Measurements from ENCODE around the gene MAP4K3. TPM values are rescaled to one million over a fixed set of nuclear protein-coding genes. Genes with fewer than 3 reads are reported as not detected.
A peak's percentile ranks its signal among the peaks of the same experiment; 100 is the strongest.

Gene MAP4K3
- total and polyA plus RNA-seq, 9 of the 15 experiments (the other 6 are each of a cell fraction or from before 2014, with no cell fraction given) = 3.1 to 30.0 (median 16.9) TPM

DNA sequence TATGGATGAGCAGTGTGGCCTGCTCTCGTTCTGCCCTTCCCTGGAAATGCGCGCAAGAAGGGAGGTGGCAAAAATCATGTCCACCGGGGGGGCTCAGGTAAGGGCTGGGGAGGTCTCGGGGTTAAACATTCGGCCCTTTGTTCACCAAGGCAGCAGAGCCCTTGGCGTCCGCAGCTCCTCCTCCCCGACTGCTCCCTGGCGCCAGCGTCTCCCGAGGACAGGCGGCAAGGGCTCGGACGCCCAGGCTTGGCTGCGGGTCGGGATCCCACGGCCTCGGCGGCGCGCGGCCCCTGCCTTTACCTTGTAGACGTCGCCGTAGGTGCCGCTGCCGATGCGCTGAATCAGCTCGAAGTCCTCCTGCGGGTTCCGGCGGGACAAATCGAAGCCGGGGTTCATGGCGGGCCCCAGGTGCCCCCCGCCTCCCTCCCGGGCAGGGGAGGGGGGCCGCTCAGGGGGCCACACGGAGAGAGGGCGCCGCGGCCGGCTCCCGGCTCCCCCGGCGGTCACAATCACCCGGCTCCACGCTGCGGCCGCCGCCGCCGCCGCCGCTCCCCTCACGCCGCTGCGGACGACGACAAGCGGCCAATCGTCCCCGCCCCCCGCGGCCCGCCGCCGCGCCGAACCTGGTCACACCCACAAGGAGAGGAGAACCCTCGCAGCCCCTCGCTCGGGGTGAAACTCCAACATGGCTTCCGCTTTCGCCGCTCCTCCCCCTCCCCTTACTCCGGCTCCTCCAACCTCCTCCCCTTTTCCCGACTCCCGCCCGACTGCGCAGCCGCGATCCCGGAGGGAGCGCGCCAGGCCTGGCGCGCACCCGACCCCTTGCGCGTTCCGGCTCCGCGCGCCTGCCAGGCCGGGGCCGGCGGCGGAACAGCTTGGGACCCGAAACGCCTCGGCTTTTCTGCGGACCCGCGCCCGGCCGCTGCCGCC is at the start of gene MAP4K3 (continued):
- TF ChIP-seq ATF4 (CRISPR knock-in tag; IDR thresholded peaks at IDR 0.05) (no peak), L3MBTL2 (IDR thresholded peaks at IDR 0.05) (peak; percentile 87), ZNF77 (CRISPR knock-in tag; IDR thresholded peaks at IDR 0.05) (no peak), BCOR (IDR thresholded peaks at IDR 0.05) (0 out of 2 replicates have a peak, but pooled peaks have one; percentile 15), ZNF263 (CRISPR knock-in tag; IDR thresholded peaks at IDR 0.05; ENCODE audit: borderline replicate concordance) (peak; percentile 97), CREBBP (IDR thresholded peaks at IDR 0.05; ENCODE audit: low read depth, low read length) (no peak), SAFB2 (IDR thresholded peaks at IDR 0.05; ENCODE audit: borderline replicate concordance, low read depth, low read length, severe bottlenecking) (no peak), CREM (IDR thresholded peaks at IDR 0.05; ENCODE audit: low read depth) (peak; percentile 36; the same call in 1 of the 2 replicates), CBFA2T3 (IDR thresholded peaks at IDR 0.05) (no peak), NCOA1 (IDR thresholded peaks at IDR 0.05; ENCODE audit: low read depth) (no peak), CREB3L1 (IDR thresholded peaks at IDR 0.05; ENCODE audit: borderline replicate concordance, low read depth) (no peak), EP300 (IDR thresholded peaks at IDR 0.05; ENCODE audit: low read length) (no peak), ARNT (IDR thresholded peaks at IDR 0.05) (no peak), TCFL5 (CRISPR knock-in tag; conservative IDR thresholded peaks at IDR 0.05) (no peak), ESRRA (IDR thresholded peaks at IDR 0.05; ENCODE audit: borderline replicate concordance, low read depth) (peak; percentile 24; the same call in 1 of the 2 replicates), ZNF639 (CRISPR knock-in tag; conservative IDR thresholded peaks at IDR 0.05 in 1 of 2, IDR thresholded peaks at IDR 0.05 in 1 of 2) (peak in 1 of 2 experiments; percentile 65; a peak in 2 of 4 replicates), POLR2G (IDR thresholded peaks at IDR 0.05; ENCODE audit: low read depth, low read length) (peak; percentile 84), TEAD1 (CRISPR knock-in tag; IDR thresholded peaks at IDR 0.05) (peak in 1 of 2 experiments; percentile 49; a peak in 1 of 4 replicates), TSHZ1 (CRISPR knock-in tag; IDR thresholded peaks at IDR 0.05) (no peak), POLR2A (conservative IDR thresholded peaks at IDR 0.05) (peak; percentile 76; the same call in 1 of the 2 replicates), CC2D1A (IDR thresholded peaks at IDR 0.05) (no peak), BMI1 (IDR thresholded peaks at IDR 0.05; ENCODE audit: low read length) (no peak)
